Trophoblast cell (in vitro differentiated cells and primary cell): ENCODE data around the gene PIPOX.

ENCODE experiments used
- DNase-seq, 2 donors: peaks; one replicate each; pipeline ENCODE4 v3.0.0-alpha.2; 2016
- H2AFZ ChIP-seq: 2 replicates; pipeline ENCODE4 v1.6.1; 2013; ENCODE audit warnings: low read length, moderate library complexity, mild to moderate bottlenecking; ENCODE audit not compliant: insufficient read depth, poor library complexity
- H2AK5ac ChIP-seq: 2 replicates; pipeline ENCODE4 v1.6.1; 2013; ENCODE audit warnings: mild to moderate bottlenecking, low read length
- H2BK120ac ChIP-seq: 2 replicates; pipeline ENCODE4 v1.6.1; 2013; ENCODE audit warnings: low read length, mild to moderate bottlenecking, moderate library complexity; ENCODE audit not compliant: insufficient read depth, poor library complexity
- H2BK12ac ChIP-seq: 2 replicates; pipeline ENCODE4 v1.6.1; 2013; ENCODE audit warnings: mild to moderate bottlenecking, low read length, moderate library complexity
- H2BK5ac ChIP-seq: 2 replicates; pipeline ENCODE4 v1.6.1; 2013; ENCODE audit warnings: low read length, low read depth, moderate library complexity, mild to moderate bottlenecking; ENCODE audit not compliant: poor library complexity
- H3K14ac ChIP-seq: 2 replicates; pipeline ENCODE4 v1.6.1; 2013; ENCODE audit warnings: mild to moderate bottlenecking, low read length
- H3K18ac ChIP-seq: 2 replicates; pipeline ENCODE4 v1.6.1; 2013; ENCODE audit warnings: mild to moderate bottlenecking, low read length
- H3K23ac ChIP-seq: 2 replicates; pipeline ENCODE4 v1.6.1; 2013; ENCODE audit warnings: low read length
- H3K27ac ChIP-seq: 2 replicates; pipeline ENCODE4 v1.5.1; 2013; ENCODE audit warnings: low read depth, mild to moderate bottlenecking, inconsistent platforms, low read length, moderate library complexity
- H3K27me3 ChIP-seq: 2 replicates; pipeline ENCODE4 v1.6.1; 2013; ENCODE audit warnings: inconsistent platforms, mild to moderate bottlenecking, low read length, moderate library complexity; ENCODE audit not compliant: insufficient read depth
- H3K36me3 ChIP-seq, 2 experiments: 1 replicate in 1 of 2; 2 replicates in 1 of 2; pipeline ENCODE4 v1.6.1; 2013; ENCODE audit warnings: low read length in 2 of 2, mild to moderate bottlenecking in 2 of 2, moderate library complexity in 1 of 2; ENCODE audit not compliant: insufficient read depth in 2 of 2, control insufficient read depth in 1 of 2
- H3K4ac ChIP-seq: 2 replicates; pipeline ENCODE4 v1.6.1; 2013; ENCODE audit warnings: low read depth, mild to moderate bottlenecking, low read length, moderate library complexity
- H3K4me1 ChIP-seq, 2 experiments: 1 replicate in 1 of 2; 2 replicates in 1 of 2; pipeline ENCODE4 v1.6.1; 2013; ENCODE audit warnings: low read length in 2 of 2, mild to moderate bottlenecking in 2 of 2, moderate library complexity in 1 of 2; ENCODE audit not compliant: insufficient read depth in 2 of 2, control insufficient read depth in 1 of 2
- H3K4me2 ChIP-seq: 2 replicates; pipeline ENCODE4 v1.6.1; 2013; ENCODE audit warnings: inconsistent platforms, mild to moderate bottlenecking, low read length, moderate library complexity
- H3K4me3 ChIP-seq: 2 replicates; pipeline ENCODE4 v1.5.1; 2013; ENCODE audit warnings: mild to moderate bottlenecking, low read depth, low read length, inconsistent platforms
- H3K79me1 ChIP-seq: one replicate; pipeline ENCODE4 v1.6.1; 2013; ENCODE audit warnings: low read length
- H3K79me2 ChIP-seq: 2 replicates; pipeline ENCODE4 v1.6.1; 2013; ENCODE audit warnings: low read length, mild to moderate bottlenecking; ENCODE audit not compliant: control insufficient read depth, insufficient read depth, poor library complexity
- H3K9ac ChIP-seq: 2 replicates; pipeline ENCODE4 v1.6.1; 2013; ENCODE audit warnings: mild to moderate bottlenecking, low read length
- H3K9me3 ChIP-seq: 2 replicates; pipeline ENCODE4 v1.6.1; 2013; ENCODE audit warnings: low read depth, mild to moderate bottlenecking, control low read depth, inconsistent platforms, low read length; ENCODE audit not compliant: insufficient read depth
- H4K12ac ChIP-seq: 2 replicates; pipeline ENCODE4 v1.6.1; 2013; ENCODE audit warnings: low read depth, mild to moderate bottlenecking, low read length, moderate library complexity
- H4K8ac ChIP-seq: 2 replicates; pipeline ENCODE4 v1.6.1; 2013; ENCODE audit warnings: low read depth, mild to moderate bottlenecking, low read length, moderate library complexity
- H4K91ac ChIP-seq: one replicate; pipeline ENCODE4 v1.6.1; 2013; ENCODE audit warnings: low read depth, mild to moderate bottlenecking, low read length, moderate library complexity
- WGBS: extraction: QIAGEN DNeasy Blood & Tissue Kit; methylation state at CpG from one replicate; pipeline ENCODE4 v1.1.7; 2013; ENCODE audit warnings: missing lambda C conversion rate; ENCODE audit not compliant: insufficient read length, insufficient coverage; ENCODE audit errors: extremely low coverage; 5-methylcytosine and 5-hydroxymethylcytosine counted together

Gene PIPOX

DNA sequence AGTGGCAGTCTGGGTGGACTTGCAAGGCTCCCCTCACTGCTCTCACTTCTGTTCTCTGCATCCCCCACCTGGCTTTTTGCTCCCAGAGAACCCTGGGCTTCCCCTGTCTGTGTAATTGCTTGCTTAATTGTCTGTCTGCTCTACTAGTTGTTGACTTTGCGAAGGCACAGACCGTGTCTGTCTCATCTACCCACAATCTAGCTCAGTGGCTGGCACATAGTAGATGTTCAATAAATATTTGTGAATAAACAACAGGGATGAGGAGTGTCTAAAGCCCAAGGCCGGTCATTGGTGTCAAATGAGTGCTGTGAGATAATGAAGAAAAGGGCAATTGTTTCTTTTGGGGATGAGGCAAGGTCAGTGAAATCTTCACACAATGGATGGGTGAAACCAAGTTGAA lies 34.4 kb upstream of the PIPOX start:
- H3K9ac ChIP-seq: no peak overlapping the region
- H3K4me2 ChIP-seq: no peak overlapping the region
- peaks cover 20% of the 10 kb centered on the region for H3K27me3 ChIP-seq
- H2AFZ ChIP-seq: no peak overlapping the region
- H4K8ac ChIP-seq: no peak overlapping the region
- H3K4me1 ChIP-seq: no peaks in the 10 kb centered on the region
- H3K23ac ChIP-seq: no peak overlapping the region
- no peak overlapping the region for H3K14ac ChIP-seq
- no peak overlapping the region for H3K18ac ChIP-seq
- H3K36me3 ChIP-seq: no peaks in the 10 kb centered on the region
- no peaks in the 10 kb centered on the region for H3K79me2 ChIP-seq
- H3K4ac ChIP-seq: no peak overlapping the region
- no peak for DNase-seq
- WGBS: no CpG with 5 or more reads among the region's 3 CpGs
- H3K27ac ChIP-seq: no peak overlapping the region
- no peak overlapping the region for H2BK12ac ChIP-seq
- no peak overlapping the region for H2AK5ac ChIP-seq
- no peaks in the 10 kb centered on the region for H3K79me1 ChIP-seq
- no peak overlapping the region for H2BK120ac ChIP-seq
- H2BK5ac ChIP-seq: no peak overlapping the region
- no peak overlapping the region for H3K4me3 ChIP-seq
- H4K91ac ChIP-seq: no peak overlapping the region
- H3K9me3 ChIP-seq: no peaks in the 10 kb centered on the region
- no peak overlapping the region for H4K12ac ChIP-seq

DNA sequence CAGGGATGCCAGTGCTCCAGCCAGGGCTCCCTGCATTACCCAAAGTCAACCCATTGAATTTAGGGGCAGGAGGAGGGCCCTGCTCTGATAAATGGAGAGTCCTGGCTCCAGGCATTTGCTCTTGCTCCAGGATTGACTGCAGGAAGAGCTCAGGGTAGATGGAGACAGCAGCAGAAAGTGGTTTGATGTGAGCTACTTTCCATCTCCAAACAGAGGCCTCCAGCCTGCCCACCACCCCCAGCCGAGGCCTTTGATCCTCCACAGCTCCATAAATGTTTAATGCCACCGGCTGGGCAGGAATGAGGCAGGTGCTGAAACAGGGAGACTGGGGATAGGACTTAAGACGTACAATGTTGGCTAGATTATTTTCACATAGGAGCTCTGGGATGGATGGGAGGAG lies 32.8 kb upstream of the PIPOX start:
- no peak overlapping the region for H4K12ac ChIP-seq
- H3K23ac ChIP-seq: no peak overlapping the region
- H3K4me1 ChIP-seq: no peaks in the 10 kb centered on the region
- no peak overlapping the region for H4K91ac ChIP-seq
- no peak overlapping the region for H3K4me2 ChIP-seq
- no peaks in the 10 kb centered on the region for H3K36me3 ChIP-seq
- H3K9me3 ChIP-seq: no peaks in the 10 kb centered on the region
- H2BK5ac ChIP-seq: no peak overlapping the region
- no peak overlapping the region for H3K27ac ChIP-seq
- no peaks in the 10 kb centered on the region for H3K79me1 ChIP-seq
- no peaks in the 10 kb centered on the region for H3K79me2 ChIP-seq
- H3K4me3 ChIP-seq: no peak overlapping the region
- no peak overlapping the region for H3K4ac ChIP-seq
- H2BK120ac ChIP-seq: no peak overlapping the region
- no peak overlapping the region for H2BK12ac ChIP-seq
- WGBS: no CpG with 5 or more reads among the region's 3 CpGs
- DNase-seq: no peak
- H2AFZ ChIP-seq: no peak overlapping the region
- no peak overlapping the region for H4K8ac ChIP-seq
- no peak overlapping the region for H3K18ac ChIP-seq
- no peak overlapping the region for H3K9ac ChIP-seq
- H2AK5ac ChIP-seq: no peak overlapping the region
- H3K27me3 ChIP-seq: peaks cover 5% of the 10 kb centered on the region
- no peak overlapping the region for H3K14ac ChIP-seq

DNA sequence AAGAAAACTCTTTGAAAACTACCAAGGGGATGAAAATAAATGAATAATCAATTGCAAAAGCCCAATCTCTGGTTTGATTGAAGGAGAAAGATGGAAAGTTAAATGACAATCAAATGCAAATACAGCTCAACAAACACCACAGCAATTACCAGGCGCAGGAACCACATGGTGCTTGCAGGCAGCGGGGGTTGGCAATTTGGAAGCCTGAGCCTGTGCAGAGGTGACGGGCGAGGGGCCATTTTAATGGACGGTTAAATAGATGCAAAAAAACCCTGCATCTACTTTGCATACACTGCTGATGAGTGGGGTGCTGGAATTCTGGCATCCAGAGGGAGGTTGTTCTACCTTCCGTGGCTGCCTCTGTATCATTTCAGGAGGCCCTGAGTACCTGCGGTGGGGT lies 32.4 kb upstream of the PIPOX start:
- no peak overlapping the region for H3K4me3 ChIP-seq
- H3K9me3 ChIP-seq: no peaks in the 10 kb centered on the region
- peaks cover under 1% of the 10 kb centered on the region for H3K27me3 ChIP-seq
- H2BK120ac ChIP-seq: no peak overlapping the region
- no peak overlapping the region for H3K4ac ChIP-seq
- no peak overlapping the region for H4K12ac ChIP-seq
- no peak overlapping the region for H3K27ac ChIP-seq
- no peaks in the 10 kb centered on the region for H3K4me1 ChIP-seq
- H4K91ac ChIP-seq: no peak overlapping the region
- no peak overlapping the region for H4K8ac ChIP-seq
- no peak for DNase-seq
- no peak overlapping the region for H3K4me2 ChIP-seq
- H2AK5ac ChIP-seq: no peak overlapping the region
- H3K36me3 ChIP-seq: no peaks in the 10 kb centered on the region
- no peaks in the 10 kb centered on the region for H3K79me2 ChIP-seq
- H2BK5ac ChIP-seq: no peak overlapping the region
- no peak overlapping the region for H3K14ac ChIP-seq
- no peak overlapping the region for H3K23ac ChIP-seq
- H2BK12ac ChIP-seq: no peak overlapping the region
- no peak overlapping the region for H3K9ac ChIP-seq
- no CpG with 5 or more reads among the region's 7 CpGs for WGBS
- H3K79me1 ChIP-seq: no peaks in the 10 kb centered on the region
- H3K18ac ChIP-seq: no peak overlapping the region
- H2AFZ ChIP-seq: no peak overlapping the region

DNA sequence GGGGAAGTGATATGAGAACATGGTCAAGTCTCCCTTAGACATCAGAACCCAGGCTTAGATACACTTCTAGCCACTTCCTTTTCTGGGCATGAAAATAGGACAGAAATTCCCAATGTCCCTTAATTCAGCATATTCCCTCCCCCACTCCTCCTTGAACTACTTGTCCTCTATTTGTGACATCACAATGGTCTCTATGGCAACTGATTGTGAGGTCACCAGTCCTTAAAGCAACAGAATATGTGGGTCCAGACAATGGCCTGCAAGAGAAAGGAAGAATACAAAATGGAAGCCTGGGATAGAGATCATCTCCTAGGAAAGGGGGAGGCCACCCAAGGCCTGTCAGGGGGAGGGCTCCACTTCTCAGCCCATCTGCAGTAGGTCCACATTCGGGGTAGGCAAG lies 30.4 kb upstream of the PIPOX start:
- Histone ChIP-seq H2BK120ac (no peak overlapping the region), H3K79me1 (no peaks in the 10 kb centered on the region)

More for the DNA sequence above, 30.4 kb upstream of the PIPOX start:
- H3K79me2 ChIP-seq: no peaks in the 10 kb centered on the region
- DNase-seq: no peak
- no peak overlapping the region for H3K4me2 ChIP-seq
- no peak overlapping the region for H4K12ac ChIP-seq
- no peak overlapping the region for H3K14ac ChIP-seq
- H3K9ac ChIP-seq: no peak overlapping the region
- H3K23ac ChIP-seq: no peak overlapping the region
- WGBS: no CpG with 5 or more reads among the region's 1 CpG
- no peak overlapping the region for H4K8ac ChIP-seq
- H3K4me3 ChIP-seq: no peak overlapping the region
- H3K18ac ChIP-seq: no peak overlapping the region
- no peak overlapping the region for H2AK5ac ChIP-seq
- H3K4me1 ChIP-seq: no peaks in the 10 kb centered on the region
- H3K4ac ChIP-seq: no peak overlapping the region
- H3K36me3 ChIP-seq: no peaks in the 10 kb centered on the region
- no peak overlapping the region for H2AFZ ChIP-seq
- H2BK12ac ChIP-seq: no peak overlapping the region
- H4K91ac ChIP-seq: no peak overlapping the region
- H3K9me3 ChIP-seq: no peaks in the 10 kb centered on the region
- H3K27me3 ChIP-seq: no peaks in the 10 kb centered on the region
- no peak overlapping the region for H3K27ac ChIP-seq
- H2BK5ac ChIP-seq: no peak overlapping the region
